GM12865 (cell line): Measurements from ENCODE around the gene FLAD1.
A peak's percentile ranks its signal among the peaks of the same experiment; 100 is the strongest.

Source experiments
- DNase-seq: peaks from one replicate; pipeline ENCODE4 v3.0.0; 2010; ENCODE audit warnings: low read depth
- H3K4me3 ChIP-seq: 2 replicates; pipeline ENCODE4 v1.5.1; 2011; ENCODE audit warnings: mild to moderate bottlenecking, low read depth, low read length, control low read depth
- CTCF ChIP-seq: IDR thresholded peaks from 2 replicates; pipeline ENCODE4 v1.5.1; 2011; ENCODE audit warnings: low read length, control low read depth, low read depth, inconsistent platforms; ENCODE audit not compliant: insufficient read depth; ENCODE audit errors: missing control alignments

The FLAD1 gene

GRCh38 chr1:154999571-155000410 is 16.6 kb downstream of the FLAD1 start:
- peak overlapping the region; percentile 84 for H3K4me3 ChIP-seq
- peak; percentile 81 for DNase-seq
- no peak for TF ChIP-seq CTCF

- peak; percentile 44 for DNase-seq
- H3K4me3 ChIP-seq: peak overlapping the region; percentile 84
- TF ChIP-seq CTCF: no peak
Observed at GRCh38 chr1:155000411-155000725, 17.2 kb downstream of the FLAD1 start.

- peak; percentile 95 for DNase-seq
- TF ChIP-seq CTCF: peak; percentile 1
- H3K4me3 ChIP-seq: peak overlapping the region; percentile 84
Observed at GRCh38 chr1:155000726-155001424, 17.7 kb downstream of the FLAD1 start.

- no peak for DNase-seq
- TF ChIP-seq CTCF: no peak
- peak overlapping the region; percentile 84 for H3K4me3 ChIP-seq
Observed at GRCh38 chr1:155001425-155001674, 18.2 kb downstream of the FLAD1 start.

- peak; percentile 47 for TF ChIP-seq CTCF
- H3K4me3 ChIP-seq: peak overlapping the region; percentile 84
- peak; percentile 99 for DNase-seq
Observed at GRCh38 chr1:155001675-155002463, 18.7 kb downstream of the FLAD1 start.

- TF ChIP-seq CTCF: no peak
- H3K4me3 ChIP-seq: peak within 1 kb of the TSS; percentile 84
- DNase-seq: peak; percentile 48
Observed at GRCh38 chr1:155002464-155003226, 19.5 kb downstream of the FLAD1 start, which contains the start of gene ZBTB7B. ZBTB7B (plus strand) TSS chr1:155002802; CDS start chr1:155014661, 11,859 bp downstream.
